HG03457 (cell line): ENCODE results near the gene CCDC178.

ENCODE experiments used
- ATAC-seq: cut with Tn5 transposase; IDR thresholded peaks from one replicate; pipeline ENCODE4 v1.9.1; 2021; ENCODE audit warnings: moderate number of reproducible peaks; ENCODE audit not compliant: unreplicated experiment

Gene CCDC178

DNA sequence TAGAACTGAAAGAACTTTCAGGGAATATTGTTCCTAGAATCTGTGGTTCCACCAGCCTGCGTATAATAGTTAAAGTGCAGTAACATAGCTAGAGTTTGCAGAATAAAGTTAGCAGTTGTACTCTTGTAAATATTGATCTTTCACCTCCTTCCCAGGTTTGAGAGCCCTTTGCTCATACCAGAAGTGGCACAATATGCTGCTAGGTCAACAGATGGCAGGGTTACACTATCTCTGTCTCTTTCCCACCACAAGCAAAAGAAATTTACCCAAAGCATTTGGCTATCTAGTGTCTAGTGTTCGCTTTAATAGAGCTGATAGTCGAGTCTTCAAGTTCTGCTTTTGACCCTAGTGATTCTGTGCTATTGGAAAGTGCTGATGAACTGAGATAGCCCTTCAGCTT is 548.7 kb downstream of the CCDC178 start:
- no peak for ATAC-seq

DNA sequence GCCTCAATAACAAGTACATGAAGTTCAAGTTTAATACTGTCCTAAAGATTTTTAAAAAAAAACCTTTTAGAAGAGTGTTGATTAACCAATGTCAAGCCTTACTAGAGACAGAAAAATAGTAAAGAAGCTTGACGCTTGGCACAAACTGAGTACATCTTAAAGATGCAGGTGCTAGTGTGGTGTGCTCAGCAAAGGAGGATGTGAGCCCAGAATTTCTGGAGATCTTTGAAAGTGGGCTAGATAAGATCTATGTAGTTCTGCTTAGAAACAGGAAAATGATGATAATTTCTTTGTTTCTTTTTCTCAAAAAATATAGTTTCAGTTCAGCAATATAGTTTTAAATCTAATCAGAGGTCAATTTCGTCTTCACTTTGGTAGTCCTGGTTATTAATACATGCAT is 549.4 kb downstream of the CCDC178 start:
- ATAC-seq, result no peak

DNA sequence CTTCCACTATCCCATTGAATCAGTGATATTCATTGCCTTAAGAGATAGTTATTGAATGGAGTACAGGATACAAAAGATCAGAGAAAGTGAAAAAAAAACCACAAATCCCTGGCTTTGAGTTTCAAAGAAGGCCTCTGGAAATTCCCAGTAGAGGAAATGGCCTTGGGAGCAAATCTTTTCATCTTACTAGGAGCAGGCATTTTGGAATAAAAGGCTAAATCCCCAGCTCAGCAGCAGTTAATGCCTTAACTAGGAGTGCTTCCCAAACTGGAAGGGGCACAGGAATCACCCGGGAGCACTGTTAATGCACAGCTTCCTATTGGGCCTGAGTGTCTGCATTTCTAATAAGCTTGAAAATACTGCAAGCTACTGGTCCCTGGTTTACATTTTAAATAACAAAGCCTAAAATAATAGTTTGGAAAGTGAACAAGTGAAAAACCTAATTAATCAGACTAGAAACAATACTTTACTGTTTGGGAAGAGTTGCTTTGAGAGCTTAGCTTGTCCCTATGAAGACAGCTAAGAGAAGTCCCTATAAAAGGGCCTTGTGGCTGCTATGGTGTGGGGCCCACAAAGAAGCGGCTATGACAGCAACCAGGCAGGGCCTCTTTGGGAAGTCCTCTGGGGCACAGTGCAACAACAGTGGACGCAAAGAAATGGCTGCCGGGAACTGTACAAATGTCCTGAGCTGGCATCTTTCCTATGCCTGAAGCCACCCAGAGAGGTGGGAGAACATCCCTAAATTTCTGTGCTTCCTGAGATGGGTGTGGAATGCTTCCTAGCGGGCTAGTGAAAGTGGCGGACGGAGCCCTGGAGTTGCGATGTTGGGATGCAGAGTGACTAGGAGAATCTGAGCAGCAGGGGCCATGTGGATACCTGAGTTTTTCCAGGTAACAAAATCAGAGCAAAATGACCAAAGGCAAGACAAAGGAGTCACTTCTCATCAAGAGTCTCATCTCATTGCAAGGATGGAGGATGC is 550.6 kb downstream of the CCDC178 start:
- no peak for ATAC-seq

DNA sequence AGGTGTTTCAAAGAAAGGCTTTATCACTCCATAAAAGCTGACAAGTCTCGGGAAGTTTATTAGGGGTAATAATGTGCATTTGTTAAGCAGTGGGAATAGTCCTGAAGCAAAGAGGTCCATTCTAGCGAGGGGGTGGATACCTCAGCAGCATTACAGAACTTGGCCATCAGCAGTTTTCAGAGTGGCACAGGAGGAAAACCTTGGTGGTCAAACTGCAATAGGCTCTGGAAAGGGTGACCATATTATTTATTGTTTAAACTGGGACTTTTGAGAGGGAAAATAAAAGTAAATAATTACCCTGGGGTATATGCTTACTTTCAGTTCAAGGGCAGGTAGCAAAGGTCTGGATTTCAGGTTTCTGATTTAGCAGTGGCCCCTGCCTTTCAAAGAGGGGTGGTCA is 552.2 kb downstream of the CCDC178 start:
- ATAC-seq, result no peak
